AG10803 (cell line): Measurements from ENCODE around the gene PRICKLE2.

Experiments
- DNase-seq: peaks from one replicate; pipeline ENCODE4 v3.0.0; 2010; ENCODE audit warnings: low read depth
- H3K4me3 ChIP-seq: 2 replicates; pipeline ENCODE4 v1.5.1; 2011; ENCODE audit warnings: mild to moderate bottlenecking, low read length, control low read depth
- TF ChIP-seq, protein P1 (sequence below): conservative IDR thresholded peaks from 2 replicates; pipeline ENCODE4 v1.5.1; 2011; ENCODE audit warnings: mild to moderate bottlenecking, low read length, control low read depth, inconsistent platforms

Gene PRICKLE2

DNA sequence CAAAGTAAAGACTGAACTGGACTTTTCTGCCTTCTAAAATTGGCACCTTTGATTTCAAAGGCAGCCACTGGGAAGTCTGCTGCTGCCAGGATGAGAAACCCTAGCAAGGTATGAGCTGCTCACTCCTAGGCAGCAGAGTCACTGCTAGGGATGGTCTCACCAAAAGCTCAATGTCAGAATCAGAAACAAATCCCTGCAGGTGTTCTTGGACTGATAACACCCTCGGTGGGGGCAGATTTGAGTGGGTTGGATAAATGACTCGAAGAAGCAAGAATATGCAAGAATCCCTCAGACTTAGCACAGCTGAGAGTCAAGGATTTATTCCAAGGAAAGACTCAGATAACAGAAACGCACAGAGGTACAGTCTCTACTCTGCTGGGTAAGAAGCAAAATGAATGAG, 90.4 kb downstream of the PRICKLE2 start:
- TF ChIP-seq, protein P1, sequence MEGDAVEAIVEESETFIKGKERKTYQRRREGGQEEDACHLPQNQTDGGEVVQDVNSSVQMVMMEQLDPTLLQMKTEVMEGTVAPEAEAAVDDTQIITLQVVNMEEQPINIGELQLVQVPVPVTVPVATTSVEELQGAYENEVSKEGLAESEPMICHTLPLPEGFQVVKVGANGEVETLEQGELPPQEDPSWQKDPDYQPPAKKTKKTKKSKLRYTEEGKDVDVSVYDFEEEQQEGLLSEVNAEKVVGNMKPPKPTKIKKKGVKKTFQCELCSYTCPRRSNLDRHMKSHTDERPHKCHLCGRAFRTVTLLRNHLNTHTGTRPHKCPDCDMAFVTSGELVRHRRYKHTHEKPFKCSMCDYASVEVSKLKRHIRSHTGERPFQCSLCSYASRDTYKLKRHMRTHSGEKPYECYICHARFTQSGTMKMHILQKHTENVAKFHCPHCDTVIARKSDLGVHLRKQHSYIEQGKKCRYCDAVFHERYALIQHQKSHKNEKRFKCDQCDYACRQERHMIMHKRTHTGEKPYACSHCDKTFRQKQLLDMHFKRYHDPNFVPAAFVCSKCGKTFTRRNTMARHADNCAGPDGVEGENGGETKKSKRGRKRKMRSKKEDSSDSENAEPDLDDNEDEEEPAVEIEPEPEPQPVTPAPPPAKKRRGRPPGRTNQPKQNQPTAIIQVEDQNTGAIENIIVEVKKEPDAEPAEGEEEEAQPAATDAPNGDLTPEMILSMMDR, result no peak

DNA sequence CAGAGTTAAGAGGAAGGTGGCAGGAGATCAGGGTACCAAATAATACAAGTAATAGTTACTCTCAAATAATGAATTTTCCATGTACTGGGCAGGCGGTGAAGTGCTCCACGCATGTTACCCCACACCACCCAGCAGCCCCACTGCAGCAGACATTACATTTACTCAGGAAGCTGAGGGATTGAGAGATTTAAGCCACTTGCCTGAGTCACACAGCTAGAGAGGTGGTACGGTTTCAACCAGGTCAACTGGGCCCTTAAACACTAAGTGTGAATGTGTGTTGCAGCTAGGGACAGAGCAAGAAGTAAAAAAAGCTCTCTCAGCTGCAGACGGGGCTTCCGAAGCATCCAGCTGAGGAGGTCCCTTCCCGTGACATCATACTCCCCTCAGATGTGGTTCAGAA, 91.3 kb downstream of the PRICKLE2 start:
- DNase-seq, result no peak
- H3K4me3 ChIP-seq, result no peak overlapping the region
- TF ChIP-seq, protein P1, result no peak

More for the DNA sequence above, 90.4 kb downstream of the PRICKLE2 start:
- no peak overlapping the region for H3K4me3 ChIP-seq
- no peak for DNase-seq

DNA sequence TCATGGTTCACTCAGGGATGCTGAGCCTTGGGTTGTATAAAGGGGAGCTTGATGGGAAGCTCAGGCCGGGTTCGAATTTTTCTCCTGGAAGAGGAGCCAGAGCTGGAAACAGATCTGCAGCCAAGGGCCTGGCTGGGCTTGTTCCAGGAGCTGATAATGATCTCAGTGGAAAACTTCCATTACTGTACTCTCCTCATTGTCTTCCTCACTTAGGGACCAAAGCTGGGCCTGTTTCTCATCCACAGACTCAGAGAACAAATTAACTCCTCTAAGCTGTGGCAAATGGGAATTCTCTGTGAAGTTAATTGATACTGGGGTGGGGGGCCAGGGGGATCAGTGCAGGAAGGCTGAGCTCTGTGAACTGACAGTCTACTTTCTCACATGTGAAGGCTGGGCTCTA, 92.0 kb downstream of the PRICKLE2 start:
- DNase-seq, result no peak
- H3K4me3 ChIP-seq, result no peak overlapping the region
- TF ChIP-seq, protein P1, result no peak

DNA sequence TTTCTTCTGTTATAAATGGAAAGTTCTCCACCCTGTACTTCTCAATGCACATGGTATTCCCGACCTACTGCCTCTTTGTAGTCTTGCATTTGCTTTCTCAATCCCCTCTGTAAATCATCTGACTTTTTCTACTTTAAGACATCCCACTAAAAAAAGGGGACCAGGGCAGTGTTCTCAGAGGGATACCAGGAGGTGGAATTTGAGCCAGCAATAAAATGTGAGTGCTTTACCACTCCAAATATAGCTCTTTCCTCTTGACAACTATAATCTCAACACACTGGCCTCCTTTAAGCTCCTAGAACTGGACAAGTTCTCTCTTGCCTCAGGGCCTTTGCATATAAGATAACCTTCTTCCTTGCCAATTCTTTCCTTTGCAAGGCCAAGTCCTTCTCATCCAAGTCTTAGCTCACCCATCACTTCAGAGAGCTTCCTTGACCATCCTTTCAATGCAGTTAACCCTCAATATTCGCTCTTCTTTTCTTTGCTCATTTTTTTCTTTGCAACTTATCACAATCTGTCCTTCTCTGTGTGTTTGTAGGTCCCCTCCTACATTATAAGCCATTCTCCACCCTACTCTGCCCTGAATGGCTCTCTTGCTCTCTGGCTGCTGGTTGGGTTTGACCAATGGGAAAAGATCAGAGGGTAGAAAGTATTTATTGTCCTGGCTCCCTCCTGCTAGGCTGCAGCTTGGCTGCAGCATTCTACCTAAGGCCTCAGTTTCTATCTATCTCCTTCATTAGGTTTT, 93.4 kb downstream of the PRICKLE2 start:
- TF ChIP-seq, protein P1, result no peak
- no peak overlapping the region for H3K4me3 ChIP-seq
- DNase-seq, result no peak

DNA sequence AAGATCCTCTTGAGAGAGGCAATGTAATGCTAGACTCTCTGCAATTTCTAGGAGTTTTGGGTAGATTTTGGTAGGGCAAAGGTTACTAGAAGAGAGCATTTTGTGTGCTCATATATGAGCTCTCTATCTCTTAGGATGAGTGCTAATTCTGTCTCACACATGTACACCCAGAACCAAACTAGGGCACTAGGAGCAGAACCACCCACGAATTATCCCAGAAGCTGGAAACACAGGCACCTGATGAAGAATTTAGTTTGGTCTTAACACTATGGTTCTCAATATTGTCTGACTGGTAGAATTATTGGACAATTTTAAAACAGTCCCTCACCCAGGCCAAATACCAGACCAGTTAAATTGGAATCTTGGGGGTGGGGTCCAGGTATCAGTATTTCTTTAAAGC, 94.8 kb downstream of the PRICKLE2 start:
- H3K4me3 ChIP-seq, result no peak overlapping the region
- TF ChIP-seq, protein P1, result no peak
- no peak for DNase-seq

DNA sequence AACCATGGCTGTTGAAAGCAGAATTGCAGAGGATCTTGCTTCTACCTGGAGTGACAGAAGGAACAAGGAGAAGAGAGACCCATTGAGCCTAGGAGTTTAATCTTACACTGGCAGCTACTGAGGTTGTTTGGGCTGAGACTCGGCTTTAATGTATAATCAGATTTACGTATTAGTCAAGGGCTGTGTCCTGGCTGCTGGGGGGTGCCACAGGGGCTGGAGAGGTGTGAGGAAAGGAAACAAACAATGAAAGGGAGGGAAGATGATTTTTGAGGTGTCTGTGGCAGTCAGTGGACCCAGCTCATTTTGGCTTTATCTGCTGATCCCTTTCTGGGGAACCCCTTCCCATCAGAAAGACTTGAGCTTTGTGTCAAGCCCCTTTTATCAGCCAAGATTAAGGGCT, 95.7 kb downstream of the PRICKLE2 start:
- TF ChIP-seq, protein P1, result no peak
- no peak for DNase-seq

DNA sequence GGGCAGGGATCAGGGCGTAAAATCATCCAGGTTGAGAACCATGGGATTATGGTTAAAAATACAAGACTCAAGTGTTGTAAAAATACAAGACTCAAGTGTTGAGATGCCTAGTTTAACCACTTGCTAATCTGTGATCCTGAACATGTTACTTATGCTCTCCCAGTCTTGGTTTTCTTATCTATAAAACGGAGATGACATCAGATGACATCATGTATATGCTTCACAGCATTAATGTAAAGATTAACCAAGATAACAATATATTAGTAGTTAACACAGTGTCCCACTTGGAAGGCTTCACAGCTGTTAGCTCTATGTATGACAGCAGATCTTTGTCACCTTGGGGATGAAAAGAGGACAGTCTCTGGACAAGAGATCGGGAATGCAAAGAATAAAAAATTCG, 96.2 kb downstream of the PRICKLE2 start:
- DNase-seq, result no peak
- TF ChIP-seq, protein P1, result no peak
- H3K4me3 ChIP-seq, result no peak overlapping the region

More for the DNA sequence above, 95.7 kb downstream of the PRICKLE2 start:
- H3K4me3 ChIP-seq, result no peak overlapping the region
